Calu3 (cell line): ENCODE results near the gene CTIF. TPM values are rescaled to one million over a fixed set of nuclear protein-coding genes. Genes with fewer than 3 reads are reported as not detected.

Experiments used
- BruUV-seq: library from RNA; stranded (reverse); fragments of 400-500 nt; replicated peaks from 2 replicates; lab custom pipeline; 2021; lab: Mats Ljungman, UMichigan
- CTCF ChIA-PET: fragments of 300-600 bp; sonication (Branson Sonifier 250); formaldehyde crosslinking; loops from one replicate; lab custom pipeline; 2022; ENCODE audit warnings: antibody characterized with exemption; lab: Charles Lee
- DNase-seq: peaks from one replicate; pipeline ENCODE4 v3.0.0; 2022
- H3K27ac Mint-ChIP-seq: one replicate; pipeline ENCODE4 v1.8.0; 2022; ENCODE audit warnings: mixed read lengths; ENCODE audit not compliant: unreplicated experiment
- H3K27me3 Mint-ChIP-seq: one replicate; pipeline ENCODE4 v1.8.0; 2022; ENCODE audit warnings: mixed read lengths; ENCODE audit not compliant: unreplicated experiment
- H3K36me3 Mint-ChIP-seq: one replicate; pipeline ENCODE4 v1.8.0; 2022; ENCODE audit warnings: mild to moderate bottlenecking, moderate library complexity, mixed read lengths; ENCODE audit not compliant: insufficient read depth, unreplicated experiment
- H3K4me1 Mint-ChIP-seq: one replicate; pipeline ENCODE4 v1.8.0; 2022; ENCODE audit warnings: mild to moderate bottlenecking, low read depth, mixed read lengths; ENCODE audit not compliant: unreplicated experiment
- H3K4me3 Mint-ChIP-seq: one replicate; pipeline ENCODE4 v1.8.0; 2022; ENCODE audit warnings: mild to moderate bottlenecking, low read depth, moderate library complexity, mixed read lengths; ENCODE audit not compliant: unreplicated experiment
- H3K9me3 Mint-ChIP-seq: one replicate; pipeline ENCODE4 v1.8.0; 2022; ENCODE audit warnings: low read depth, mixed read lengths; ENCODE audit not compliant: unreplicated experiment
- CTCF ChIP-seq: fragments of 200-600 bp; IDR thresholded peaks from one replicate; pipeline ENCODE4 v1.8.0; 2022; ENCODE audit warnings: antibody characterized with exemption; ENCODE audit not compliant: unreplicated experiment
- intact Hi-C: fragments of 100-400 bp; cut with micrococcal nuclease; formaldehyde crosslinking; loops from one replicate; pipeline ENCODE4 v1.10.0; 2022; ENCODE audit not compliant: unreplicated experiment
- total RNA-seq: library from RNA; stranded (reverse); gene quantifications from 2 replicates; pipeline ENCODE4 v1.2.3, GENCODE V29; 2022

The CTIF gene
- total RNA-seq, 1 experiment from 2014 or later = 40.8 TPM

- CTCF ChIA-PET = interaction anchor here (0.6 kb wide), 1 partner anchor 503 kb away, joined by 4 read pairs; no protein-coding TSS in a partner anchor
- Mint-ChIP-seq H3K4me1 (peaks cover 10% of the 10 kb centered on the region), H3K27ac (no peak overlapping the region), H3K27me3 (no peaks in the 10 kb centered on the region), H3K9me3 (no peaks in the 10 kb centered on the region), H3K4me3 (no peak overlapping the region), H3K36me3 (no peaks in the 10 kb centered on the region)
- DNase-seq = no peak
- no peak for TF ChIP-seq CTCF
- intact Hi-C loops = no loop called here
- BruUV-seq = no TSS peak
Measured at GRCh38 chr18:48735681-48736255, 196.9 kb downstream of the CTIF start.

- H3K4me3 Mint-ChIP-seq = no peak overlapping the region
- peaks cover 10% of the 10 kb centered on the region for H3K4me1 Mint-ChIP-seq
- DNase-seq = no peak
- intact Hi-C loops = no loop called here
- no peaks in the 10 kb centered on the region for H3K9me3 Mint-ChIP-seq
- CTCF ChIA-PET = no interaction called here
- no TSS peak for BruUV-seq
- no peaks in the 10 kb centered on the region for H3K36me3 Mint-ChIP-seq
- H3K27ac Mint-ChIP-seq = no peak overlapping the region
- no peaks in the 10 kb centered on the region for H3K27me3 Mint-ChIP-seq
- TF ChIP-seq CTCF = no peak
Measured at GRCh38 chr18:48736321-48737260, 197.8 kb downstream of the CTIF start.

- Mint-ChIP-seq H3K4me3 (no peak overlapping the region), H3K27ac (no peak overlapping the region), H3K4me1 (peaks cover 10% of the 10 kb centered on the region), H3K36me3 (no peaks in the 10 kb centered on the region), H3K9me3 (no peaks in the 10 kb centered on the region), H3K27me3 (no peaks in the 10 kb centered on the region)
- no peak for DNase-seq
- no TSS peak for BruUV-seq
- CTCF ChIA-PET = no interaction called here
- intact Hi-C loops = no loop called here
- TF ChIP-seq CTCF = no peak
Measured at GRCh38 chr18:48739266-48740067, 200.6 kb downstream of the CTIF start.

- H3K27me3 Mint-ChIP-seq = no peaks in the 10 kb centered on the region
- no peak for DNase-seq
- H3K9me3 Mint-ChIP-seq = no peaks in the 10 kb centered on the region
- TF ChIP-seq CTCF = no peak
- H3K27ac Mint-ChIP-seq = no peak overlapping the region
- no peak overlapping the region for H3K4me3 Mint-ChIP-seq
- CTCF ChIA-PET = no interaction called here
- H3K4me1 Mint-ChIP-seq = peaks cover 6% of the 10 kb centered on the region
- BruUV-seq = no TSS peak
- intact Hi-C loops = no loop called here
- no peaks in the 10 kb centered on the region for H3K36me3 Mint-ChIP-seq
Measured at GRCh38 chr18:48740068-48740440, 201.2 kb downstream of the CTIF start.
